ENCODE data around the gene APAF1.

- TF ChIP-seq HDAC6 (IDR thresholded peaks at IDR 0.05; ENCODE audit: low read depth, low read length), result no peak
- TF ChIP-seq NAIF1 (CRISPR knock-in tag; IDR thresholded peaks at IDR 0.05; ENCODE audit: borderline replicate concordance), result no peak
- TF ChIP-seq REST (IDR thresholded peaks at IDR 0.05; ENCODE audit: borderline replicate concordance in 1 of 2, low read depth in 1 of 2, low read length in 2 of 2), result no peak
- no peak for TF ChIP-seq SNAPC4 (CRISPR knock-in tag; IDR thresholded peaks at IDR 0.05)
- no peak for TF ChIP-seq ZBTB21 (CRISPR knock-in tag; IDR thresholded peaks at IDR 0.05)
- TF ChIP-seq E2F1 (CRISPR knock-in tag; IDR thresholded peaks at IDR 0.05), result no peak
- no peak for TF ChIP-seq ESRRA (CRISPR knock-in tag; IDR thresholded peaks at IDR 0.05; ENCODE audit: low read depth)
- no peak for TF ChIP-seq NFE2L1 (CRISPR knock-in tag; IDR thresholded peaks at IDR 0.05; ENCODE audit: borderline replicate concordance)
- no peak for TF ChIP-seq POLR2A (IDR thresholded peaks at IDR 0.05; ENCODE audit: insufficient read depth in 1 of 2, low read depth in 2 of 2, low read length in 2 of 2)
These were observed 79.5 kb downstream of the APAF1 start for GRCh38 chr12:98724384-98725155.
